Measurements from ENCODE around the gene CISTR.

The CISTR gene

GRCh38 chr12:53761306-53761705, 9.5 kb upstream of the CISTR start:
- no peak for DNase-seq

GRCh38 chr12:53759261-53759660, 7.5 kb upstream of the CISTR start:
- DNase-seq: no peak

GRCh38 chr12:53758730-53759103, 6.9 kb upstream of the CISTR start:
- no peak for DNase-seq

GRCh38 chr12:53758081-53758729, 6.4 kb upstream of the CISTR start:
- no peak for DNase-seq

GRCh38 chr12:53757101-53757770, 5.5 kb upstream of the CISTR start:
- DNase-seq: peak; percentile 52

- no peak for DNase-seq
These were observed 4.7 kb upstream of the CISTR start for GRCh38 chr12:53756300-53757100.

- DNase-seq: no peak
These were observed 4.1 kb upstream of the CISTR start for GRCh38 chr12:53755893-53756292.

- no peak for DNase-seq
These were observed 3.7 kb upstream of the CISTR start for GRCh38 chr12:53755451-53755891.

- no peak for DNase-seq
These were observed 3.0 kb upstream of the CISTR start for GRCh38 chr12:53754633-53755264.

- DNase-seq: peak; percentile 17
These were observed 2.4 kb upstream of the CISTR start for GRCh38 chr12:53754188-53754585.

- no peak for DNase-seq
These were observed 842 bp upstream of the CISTR start for GRCh38 chr12:53752621-53753020.

- no peak for DNase-seq
These were observed 418 bp upstream of the CISTR start for GRCh38 chr12:53752192-53752601.

- DNase-seq: no peak
These were observed 905 bp downstream of the CISTR start for GRCh38 chr12:53750812-53751335.

GRCh38 chr12:53749986-53750811, 1.6 kb downstream of the CISTR start:
- no peak for DNase-seq

GRCh38 chr12:53748072-53748840, 3.5 kb downstream of the CISTR start:
- no peak for DNase-seq

GRCh38 chr12:53747095-53747494, 4.7 kb downstream of the CISTR start:
- no peak for DNase-seq

- peak; percentile 53 for DNase-seq
These were observed 5.1 kb downstream of the CISTR start for GRCh38 chr12:53746592-53747092.

- DNase-seq: no peak
These were observed 7.0 kb downstream of the CISTR start for GRCh38 chr12:53744751-53745150.

GRCh38 chr12:53744130-53744441, 7.7 kb downstream of the CISTR start:
- DNase-seq: no peak

- DNase-seq: no peak
These were observed 8.3 kb downstream of the CISTR start for GRCh38 chr12:53743266-53744129.

GRCh38 chr12:53740130-53740491, 11.7 kb downstream of the CISTR start:
- DNase-seq: no peak

All from NCI-H446 treated with DMSO at 0.1 percent for 48 hours (cell line).